Naive B cell (primary cell): ENCODE data around the gene TSPAN5. TPM values are rescaled to one million over a fixed set of nuclear protein-coding genes. Genes with fewer than 3 reads are reported as not detected.

Source experiments
- ATAC-seq, 2 donors: fragments of 150-1000 bp; cut with Tn5 transposase; 2 replicates each; pipeline ENCODE4 v1.10.0; 2021; ENCODE audit warnings: low read depth in 2 of 2, mild to moderate bottlenecking in 2 of 2, moderate library complexity in 2 of 2
- DNase-seq: peaks from one replicate; pipeline ENCODE4 v3.0.0; 2022
- H3K27ac Mint-ChIP-seq, 6 donors: one replicate each; pipeline ENCODE4 v1.8.0; 2020 to 2022; ENCODE audit warnings: mild to moderate bottlenecking in 6 of 6, mixed read lengths in 6 of 6, moderate library complexity in 5 of 6, inconsistent platforms in 2 of 6
- H3K27me3 Mint-ChIP-seq, 3 donors: one replicate each; pipeline ENCODE4 v1.8.0; 2021 to 2022; ENCODE audit warnings: mixed read lengths in 3 of 3, mild to moderate bottlenecking in 1 of 3
- H3K36me3 Mint-ChIP-seq, 2 donors: one replicate each; pipeline ENCODE4 v1.8.0; 2020 to 2022; ENCODE audit warnings: mixed read lengths in 2 of 2, inconsistent platforms in 1 of 2, mild to moderate bottlenecking in 1 of 2
- H3K4me1 Mint-ChIP-seq, 3 donors: one replicate each; pipeline ENCODE4 v1.8.0; 2020 to 2022; ENCODE audit warnings: mixed read lengths in 3 of 3, inconsistent platforms in 1 of 3, mild to moderate bottlenecking in 1 of 3, moderate library complexity in 1 of 3
- H3K4me3 Mint-ChIP-seq, 8 donors: one replicate each; pipeline ENCODE4 v1.8.0; 2020 to 2022; ENCODE audit warnings: mild to moderate bottlenecking in 8 of 8, mixed read lengths in 8 of 8, moderate library complexity in 8 of 8, inconsistent platforms in 2 of 8
- H3K9me3 Mint-ChIP-seq, 7 donors: one replicate each; pipeline ENCODE4 v1.8.0; 2020 to 2022; ENCODE audit warnings: mixed read lengths in 7 of 7, mild to moderate bottlenecking in 5 of 7, inconsistent platforms in 2 of 7, moderate library complexity in 1 of 7
- polyA plus RNA-seq, 6 donors: library from polyadenylated mRNA; unstranded; fragments of 300-500 nt; fragmentation: Illumina TruSeq; gene quantifications; one replicate each; pipeline ENCODE4 v1.2.3, GENCODE V29; 2021; ENCODE audit warnings: low read depth in 6 of 6

Gene TSPAN5
- polyA plus RNA-seq, 6 donors from 2014 or later: 3.9 to 10.2 (median 8.8) TPM

GRCh38 chr4:98423009-98423408, 235.4 kb downstream of the TSPAN5 start:
- Mint-ChIP-seq H3K36me3 (peaks cover 34 to 47% of the 10 kb centered on the region in 2 donors), H3K27me3 (no peaks in the 10 kb centered on the region), H3K4me3 (no peak overlapping the region), H3K27ac (peak overlapping the region in 1 of 6 donors; percentile 3), H3K9me3 (peaks cover 0 to 11% (median 5%) of the 10 kb centered on the region in 7 donors), H3K4me1 (peaks cover 14 to 23% (median 22%) of the 10 kb centered on the region in 3 donors)
- DNase-seq: no peak
- no peak for ATAC-seq

- no peak overlapping the region for H3K27ac Mint-ChIP-seq
These were observed 237.3 kb downstream of the TSPAN5 start for GRCh38 chr4:98421111-98421510.

More at GRCh38 chr4:98421111-98421510, 237.3 kb downstream of the TSPAN5 start:
- DNase-seq (no peak), ATAC-seq (no peak)
- no peak overlapping the region for H3K4me3 Mint-ChIP-seq
- peaks cover 0 to 10% (median 2%) of the 10 kb centered on the region in 7 donors for H3K9me3 Mint-ChIP-seq
- peaks cover 10 to 14% (median 10%) of the 10 kb centered on the region in 3 donors for H3K4me1 Mint-ChIP-seq
- no peaks in the 10 kb centered on the region for H3K27me3 Mint-ChIP-seq
- peaks cover 29 to 52% of the 10 kb centered on the region in 2 donors for H3K36me3 Mint-ChIP-seq
